Adrenal gland (tissue), 12 donors: Measurements from ENCODE around the gene IQGAP3. TPM values are rescaled to one million over a fixed set of nuclear protein-coding genes. Genes with fewer than 3 reads are reported as not detected.
A peak's percentile ranks its signal among the peaks of the same experiment; 100 is the strongest.

Experiments used
- DNase-seq, 7 donors: peaks; one replicate each; pipeline ENCODE4 v3.0.0-alpha.2; 2019 to 2020
- H3K27ac ChIP-seq, 5 donors: fragments of 200-600 bp; sonication (generic) in 4 of 5; 1 replicate in 3 of 5; 2 replicates in 2 of 5; pipeline versions ENCODE4 v1.5.1 to v1.8.0; 2016 to 2020; ENCODE audit warnings: mild to moderate bottlenecking in 1 of 5
- H3K27me3 ChIP-seq: fragments of 200-600 bp; 2 replicates; pipeline ENCODE4 v1.8.0; 2021
- H3K36me3 ChIP-seq, 2 donors: fragments of 200-600 bp; replicated peaks in 1 of 2; 1 replicate in 1 of 2; 2 replicates in 1 of 2; pipeline versions ENCODE4 v1.5.1 to v1.8.0; 2018 to 2022
- H3K4me1 ChIP-seq, 2 donors: fragments of 200-600 bp; replicated peaks in 1 of 2; 1 replicate in 1 of 2; 2 replicates in 1 of 2; pipeline versions ENCODE4 v1.5.1 to v1.8.0; 2018 to 2021
- H3K4me3 ChIP-seq, 4 donors: fragments of 200-600 bp; sonication (generic) in 3 of 4; one replicate each; pipeline ENCODE4 v1.5.1; 2016 to 2018
- H3K9me3 ChIP-seq, 3 donors: fragments of 200-600 bp; sonication (generic) in 1 of 3; replicated peaks in 1 of 3; 1 replicate in 2 of 3; 2 replicates in 1 of 3; pipeline versions ENCODE4 v1.5.1 to v1.8.0; 2016 to 2021
- CTCF ChIP-seq, 6 experiments: fragments of 450-650 bp in 4 of 6; fragments of 200-600 bp in 2 of 6; sonication (generic) in 1 of 6; IDR thresholded peaks; 1 replicate in 5 of 6; 2 replicates in 1 of 6; pipeline versions ENCODE4 v1.5.1 to v1.8.0; 2016 to 2021; ENCODE audit warnings: antibody characterized with exemption in 6 of 6, mild to moderate bottlenecking in 2 of 6, moderate library complexity in 1 of 6
- POLR2A ChIP-seq, 2 donors: fragments of 450-650 bp; IDR thresholded peaks; one replicate each; pipeline ENCODE4 v1.6.1; 2017; ENCODE audit warnings: antibody characterized with exemption in 2 of 2, mild to moderate bottlenecking in 2 of 2, moderate library complexity in 1 of 2
- WGBS, 4 donors: extraction: QIAGEN DNeasy Blood & Tissue Kit in 2 of 4; methylation state at CpG; one replicate each; pipeline versions ENCODE4 v1.1.5 to v1.1.7; 2013 to 2017; 5-methylcytosine and 5-hydroxymethylcytosine counted together
- intact Hi-C, 2 donors: fragments of 100-400 bp; cut with DNase I; formaldehyde crosslinking; loops; one replicate each; pipeline versions ENCODE4 v1.14.1 to v1.15.0; 2022 to 2023
- polyA plus RNA-seq, 3 donors: library from polyadenylated mRNA; stranded (reverse); fragments of 200-250 nt in 2 of 3; fragments of 350-450 nt in 1 of 3; fragmentation: Illumina TruSeq in 1 of 3; extraction: RNeasy Lipid Tissue Mini Kit (QIAGEN cat#74804) in 1 of 3; gene quantifications; one replicate each; pipeline ENCODE4 v1.2.3, GENCODE V29; 2013 to 2014
- total RNA-seq, 9 donors: library from RNA; depleted of rRNA in 4 of 9; stranded (reverse); fragments of >200 nt in 4 of 9; fragments of 120-200 nt in 1 of 9; fragmentation: NEBNext Ultra II Directional in 1 of 9; extraction: Animal tissue kit (Norgen Biotek cat#: 25700) in 1 of 9; gene quantifications; one replicate each; pipeline versions ENCODE4 v1.1.0 to v1.2.4, GENCODE V29; 2013 to 2023
- donor health status: healthy with polysubstance abuse.
- donor health status: Bipolar disorder and iron deficiency.
- donor health status: DM: yes; HTN: yes; CAD: no.
- donor health status: DM: no; HTN: no; CAD: no.
- donor health status: DM: no; HTN: no; CAD: no.
- donor health status: DM: yes; HTN: yes; CAD: no.

The IQGAP3 gene
- total and polyA plus RNA-seq, 12 donors, result 0.16 to 5.3 (median 0.80) TPM

GRCh38 chr1:156483397-156483796, 89.0 kb downstream of the IQGAP3 start:
- no peak for DNase-seq
- Histone ChIP-seq H3K27ac (peak overlapping the region in 3 of 5 donors; percentile 2 to 92 (median 72)), H3K27me3 (no peaks in the 10 kb centered on the region), H3K4me1 (peaks cover 27 to 55% of the 10 kb centered on the region in 2 donors), H3K4me3 (no peak overlapping the region), H3K36me3 (peaks cover 0 to 52% of the 10 kb centered on the region in 2 donors), H3K9me3 (no peaks in the 10 kb centered on the region)
- 70 to 86% (median 79%) methylated on average over 2 of the region's 2 CpGs; no CpG with 5 or more reads in 1 of the 4 donors for WGBS, 4 donors
- no peak for TF ChIP-seq POLR2A (IDR thresholded peaks at IDR 0.05)
- intact Hi-C loops, result no loop called here

GRCh38 chr1:156482276-156482675, 90.1 kb downstream of the IQGAP3 start:
- H3K36me3 ChIP-seq, result peaks cover 0 to 63% of the 10 kb centered on the region in 2 donors
- H3K27me3 ChIP-seq, result no peaks in the 10 kb centered on the region
- H3K4me3 ChIP-seq, result no peak overlapping the region
- H3K9me3 ChIP-seq, result no peaks in the 10 kb centered on the region
- peaks cover 18 to 54% of the 10 kb centered on the region in 2 donors for H3K4me1 ChIP-seq
- TF ChIP-seq CTCF (IDR thresholded peaks at IDR 0.05) (no peak), POLR2A (IDR thresholded peaks at IDR 0.05) (no peak)
- peak overlapping the region in 2 of 5 donors; percentile 72 to 92 for H3K27ac ChIP-seq
- intact Hi-C loops, result no loop called here
- no peak for DNase-seq
- 81 to 85% (median 84%) methylated on average over 9 to 19 of the region's 19 CpGs for WGBS, 4 donors

GRCh38 chr1:156481527-156481926, 90.8 kb downstream of the IQGAP3 start:
- Histone ChIP-seq H3K36me3 (peaks cover 0 to 70% of the 10 kb centered on the region in 2 donors), H3K4me1 (peaks cover 22 to 54% of the 10 kb centered on the region in 2 donors), H3K4me3 (no peak overlapping the region), H3K27ac (peak overlapping the region in 2 of 5 donors; percentile 88 to 92), H3K9me3 (no peaks in the 10 kb centered on the region), H3K27me3 (no peaks in the 10 kb centered on the region)
- TF ChIP-seq POLR2A (IDR thresholded peaks at IDR 0.05) (no peak), CTCF (IDR thresholded peaks at IDR 0.05) (no peak)
- 52 to 62% (median 56%) methylated on average over 5 of the region's 5 CpGs for WGBS, 4 donors
- intact Hi-C loops, result no loop called here
- DNase-seq, result no peak

GRCh38 chr1:156480411-156481192, 91.8 kb downstream of the IQGAP3 start:
- no peak overlapping the region for H3K4me3 ChIP-seq
- peak in 6 of 7 donors; percentile 65 to 77 (median 70) for DNase-seq
- no peak for TF ChIP-seq POLR2A (IDR thresholded peaks at IDR 0.05)
- peak; percentile 43 to 73 (median 62) for TF ChIP-seq CTCF (IDR thresholded peaks at IDR 0.05)
- peak overlapping the region in 3 of 5 donors; percentile 31 to 92 (median 88) for H3K27ac ChIP-seq
- H3K9me3 ChIP-seq, result no peaks in the 10 kb centered on the region
- 35 to 43% (median 38%) methylated on average over 22 to 34 of the region's 34 CpGs for WGBS, 4 donors
- H3K36me3 ChIP-seq, result peaks cover 0 to 80% of the 10 kb centered on the region in 2 donors
- H3K27me3 ChIP-seq, result no peaks in the 10 kb centered on the region
- intact Hi-C loops, result no loop called here
- H3K4me1 ChIP-seq, result peaks cover 31 to 61% of the 10 kb centered on the region in 2 donors
